ENCODE measurements around the gene STARD4. TPM values are rescaled to one million over a fixed set of nuclear protein-coding genes. Genes with fewer than 3 reads are reported as not detected.

Gene STARD4
- total and polyA plus RNA-seq, 7 experiments from 2014 or later = 3.7 to 70.8 (median 12.3) TPM

DNA sequence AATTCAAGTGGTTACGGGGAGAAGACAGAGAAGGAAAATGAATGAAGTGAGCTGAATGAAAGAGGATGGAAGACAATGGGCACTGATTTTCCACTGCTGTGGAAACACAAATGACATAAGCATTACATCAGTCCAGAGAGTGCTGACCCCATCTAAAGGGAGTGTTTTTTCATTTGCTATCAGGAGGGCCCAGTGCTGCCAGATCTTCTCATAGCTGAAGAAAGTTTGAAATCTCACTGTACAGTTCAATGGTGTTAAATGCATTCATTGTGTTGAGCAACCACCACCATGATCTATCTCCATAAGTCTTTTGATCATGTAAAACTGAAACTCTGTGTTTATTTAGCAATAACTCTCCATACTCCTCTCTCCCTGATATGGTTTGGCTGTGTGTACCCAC is 41.5 kb upstream of the STARD4 start:
- no peak overlapping the region for H3K4me3 ChIP-seq (ENCODE audit: low read length)
- no peak overlapping the region for H3K27ac ChIP-seq (ENCODE audit: low read depth, low read length)
- ChIA-PET CTCF (interaction anchor here (2.0 kb wide), 1 partner anchor 592 kb away, joined by 8 read pairs; no protein-coding TSS in a partner anchor), POLR2A (no interaction called here)
- intact Hi-C loops (cut with micrococcal nuclease) = loop anchor here (5.0 to 10.0 kb wide), 4 partner anchors 203 to 797 kb away; partner anchors contain the start of gene NREP (in 2 of the 2)
- Mint-ChIP-seq H3K36me3 (no peaks in the 10 kb centered on the region), H3K27me3 (peaks cover 0 to 6% (median 0%) of the 10 kb centered on the region in 5 donors), H3K27ac (no peak overlapping the region), H3K9me3 (peaks cover 0 to 10% (median 0%) of the 10 kb centered on the region in 11 donors), H3K4me3 (no peak overlapping the region), H3K4me1 (peaks cover 8 to 22% (median 20%) of the 10 kb centered on the region in 7 donors)
- DNase-seq (no peak), ATAC-seq (no peak)
- H3K4me1 ChIP-seq (ENCODE audit: control insufficient read depth in 2 of 2, insufficient read depth in 2 of 2, low read length in 2 of 2) = peaks cover 0 to 12% of the 10 kb centered on the region in 2 donors
- H3K36me3 ChIP-seq (ENCODE audit: control insufficient read depth in 2 of 3, insufficient read depth in 3 of 3, low read length in 3 of 3) = no peaks in the 10 kb centered on the region
- H3K9me3 ChIP-seq (ENCODE audit: control insufficient read depth in 2 of 3, low read length in 3 of 3) = no peaks in the 10 kb centered on the region
- peaks cover 0 to 5% of the 10 kb centered on the region in 2 donors for H3K27me3 ChIP-seq (ENCODE audit: control insufficient read depth in 2 of 2, insufficient read depth in 2 of 2, low read length in 2 of 2)

DNA sequence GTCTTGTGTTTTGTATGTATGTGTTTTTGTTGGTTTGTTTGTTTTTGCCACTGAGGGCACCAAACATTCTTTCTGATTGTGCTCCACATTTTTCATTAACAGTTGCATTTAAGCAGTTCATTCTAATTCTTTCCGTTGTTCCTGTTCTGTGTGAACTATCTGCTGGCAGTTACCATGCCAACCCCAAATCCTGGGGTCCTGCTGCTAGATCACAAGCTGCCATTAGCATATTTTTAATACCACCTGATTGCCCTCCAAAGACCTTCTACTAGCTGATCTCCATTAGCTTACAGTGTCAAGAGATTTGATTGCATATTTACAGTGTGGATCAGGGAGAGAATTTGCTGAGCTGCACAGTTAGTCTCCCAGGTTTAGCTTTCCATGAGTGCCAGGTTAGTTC is 40.6 kb upstream of the STARD4 start:
- peaks cover 0 to 12% of the 10 kb centered on the region in 2 donors for H3K4me1 ChIP-seq (ENCODE audit: control insufficient read depth in 2 of 2, insufficient read depth in 2 of 2, low read length in 2 of 2)
- ChIA-PET POLR2A (no interaction called here), CTCF (interaction anchor here (1.2 to 2.0 kb wide), 2 partner anchors 586 to 593 kb away, joined by 5 to 8 read pairs; no protein-coding TSS in a partner anchor)
- H3K36me3 Mint-ChIP-seq = no peaks in the 10 kb centered on the region
- no peak overlapping the region for H3K4me3 ChIP-seq (ENCODE audit: low read length)
- no peak overlapping the region for H3K4me3 Mint-ChIP-seq
- no peak for ATAC-seq
- H3K27ac Mint-ChIP-seq = no peak overlapping the region
- peaks cover 0 to 5% (median 0%) of the 10 kb centered on the region in 5 donors for H3K27me3 Mint-ChIP-seq
- H3K36me3 ChIP-seq (ENCODE audit: control insufficient read depth in 2 of 3, insufficient read depth in 3 of 3, low read length in 3 of 3) = no peaks in the 10 kb centered on the region
- peaks cover 8 to 22% (median 20%) of the 10 kb centered on the region in 7 donors for H3K4me1 Mint-ChIP-seq
- H3K27me3 ChIP-seq (ENCODE audit: control insufficient read depth in 2 of 2, insufficient read depth in 2 of 2, low read length in 2 of 2) = peaks cover 0 to 5% of the 10 kb centered on the region in 2 donors
- no peaks in the 10 kb centered on the region for H3K9me3 ChIP-seq (ENCODE audit: control insufficient read depth in 2 of 3, low read length in 3 of 3)
- no peak for DNase-seq
- peaks cover 0 to 10% (median 0%) of the 10 kb centered on the region in 11 donors for H3K9me3 Mint-ChIP-seq
- no peak overlapping the region for H3K27ac ChIP-seq (ENCODE audit: low read depth, low read length)
- intact Hi-C loops (cut with micrococcal nuclease) = loop anchor here (5.0 to 10.0 kb wide), 4 partner anchors 204 to 796 kb away; partner anchors contain the start of gene NREP (in 2 of the 2)

DNA sequence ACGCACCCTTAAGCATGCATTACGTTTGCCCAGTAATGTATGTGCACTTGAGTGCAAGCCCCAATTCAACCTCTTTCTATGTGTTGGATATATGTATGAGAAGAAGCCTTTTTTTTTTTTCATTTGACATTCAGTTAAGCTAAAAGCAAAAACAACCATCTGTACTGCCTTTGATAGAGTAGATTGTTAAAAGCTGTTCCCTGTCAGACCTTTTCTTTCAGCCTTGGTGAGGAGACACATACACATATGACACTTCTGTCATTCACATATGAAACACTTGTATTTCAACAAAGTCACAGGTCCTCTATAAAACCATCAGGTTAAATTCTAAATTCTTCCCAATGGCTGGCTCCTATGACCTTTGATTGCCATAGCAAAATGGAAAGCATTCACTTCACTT is 40.2 kb upstream of the STARD4 start:
- DNase-seq (no peak), ATAC-seq (no peak)
- H3K36me3 Mint-ChIP-seq = no peaks in the 10 kb centered on the region
- Histone ChIP-seq H3K4me3 (ENCODE audit: low read length) (no peak overlapping the region), H3K27me3 (ENCODE audit: control insufficient read depth in 2 of 2, insufficient read depth in 2 of 2, low read length in 2 of 2) (peaks cover 0 to 5% of the 10 kb centered on the region in 2 donors), H3K4me1 (ENCODE audit: control insufficient read depth in 2 of 2, insufficient read depth in 2 of 2, low read length in 2 of 2) (peaks cover 0 to 12% of the 10 kb centered on the region in 2 donors), H3K9me3 (ENCODE audit: control insufficient read depth in 2 of 3, low read length in 3 of 3) (no peaks in the 10 kb centered on the region), H3K36me3 (ENCODE audit: control insufficient read depth in 2 of 3, insufficient read depth in 3 of 3, low read length in 3 of 3) (no peaks in the 10 kb centered on the region), H3K27ac (ENCODE audit: low read depth, low read length) (no peak overlapping the region)
- intact Hi-C loops (cut with micrococcal nuclease) = loop anchor here (5.0 to 10.0 kb wide), 4 partner anchors 205 to 795 kb away; partner anchors contain the start of gene NREP (in 2 of the 2)
- ChIA-PET POLR2A (no interaction called here), CTCF (interaction anchor here (1.2 to 2.0 kb wide), 2 partner anchors 587 to 594 kb away, joined by 5 to 8 read pairs; no protein-coding TSS in a partner anchor)
- peaks cover 8 to 22% (median 20%) of the 10 kb centered on the region in 7 donors for H3K4me1 Mint-ChIP-seq
- H3K9me3 Mint-ChIP-seq = peaks cover 0 to 10% (median 0%) of the 10 kb centered on the region in 11 donors
- H3K4me3 Mint-ChIP-seq = no peak overlapping the region
- no peak overlapping the region for H3K27ac Mint-ChIP-seq
- peaks cover 0 to 2% (median 0%) of the 10 kb centered on the region in 5 donors for H3K27me3 Mint-ChIP-seq

DNA sequence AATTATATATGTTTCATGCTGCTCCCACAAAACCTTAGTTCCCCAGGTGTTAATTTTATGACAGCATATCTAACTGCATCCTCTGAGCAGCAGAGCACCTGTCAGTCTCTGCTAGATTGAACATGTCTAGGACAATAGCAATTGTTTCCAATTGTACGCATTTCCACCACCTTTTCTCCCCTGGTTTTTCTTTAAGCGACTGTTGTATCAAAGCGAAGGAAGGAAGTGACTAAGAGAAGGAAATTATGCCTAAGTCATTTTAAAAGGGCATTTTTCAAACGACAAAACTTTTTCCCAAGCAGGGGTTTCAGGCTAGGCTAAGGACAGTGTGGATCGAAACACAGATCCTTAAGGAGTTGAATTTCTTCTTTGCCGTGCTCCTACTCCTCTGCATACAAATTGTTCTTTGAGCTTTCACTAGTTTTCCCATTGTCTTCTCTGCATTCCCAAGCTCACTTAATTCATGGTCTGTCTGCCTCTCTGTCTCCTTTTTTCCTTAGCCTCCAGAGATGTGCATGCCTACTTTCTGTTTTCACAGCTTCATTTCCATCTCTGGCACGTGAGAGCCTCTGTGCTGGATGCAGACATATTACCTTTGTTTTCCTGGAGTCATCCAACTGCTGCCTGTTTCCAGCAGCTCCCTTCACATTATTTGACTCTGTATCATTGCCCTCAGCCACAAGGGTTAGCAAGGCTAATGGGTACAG is 39.4 kb upstream of the STARD4 start:
- H3K36me3 Mint-ChIP-seq = no peaks in the 10 kb centered on the region
- H3K4me1 ChIP-seq (ENCODE audit: control insufficient read depth in 2 of 2, insufficient read depth in 2 of 2, low read length in 2 of 2) = peaks cover 0 to 12% of the 10 kb centered on the region in 2 donors
- H3K27ac ChIP-seq (ENCODE audit: low read depth, low read length) = no peak overlapping the region
- CTCF ChIA-PET = interaction anchor here (0.6 to 2.0 kb wide), 3 partner anchors 65 to 1205 kb away, joined by 3 to 8 read pairs (median 3); no protein-coding TSS in a partner anchor
- H3K4me1 Mint-ChIP-seq = peaks cover 8 to 22% (median 20%) of the 10 kb centered on the region in 7 donors
- POLR2A ChIA-PET = no interaction called here
- no peaks in the 10 kb centered on the region for H3K9me3 ChIP-seq (ENCODE audit: control insufficient read depth in 2 of 3, low read length in 3 of 3)
- H3K9me3 Mint-ChIP-seq = peaks cover 0 to 10% (median 0%) of the 10 kb centered on the region in 11 donors
- H3K27me3 ChIP-seq (ENCODE audit: control insufficient read depth in 2 of 2, insufficient read depth in 2 of 2, low read length in 2 of 2) = peaks cover 0 to 5% of the 10 kb centered on the region in 2 donors
- H3K4me3 ChIP-seq (ENCODE audit: low read length) = no peak overlapping the region
- DNase-seq (no peak), ATAC-seq (no peak)
- intact Hi-C loops (cut with micrococcal nuclease) = loop anchor here (5.0 to 10.0 kb wide), 4 partner anchors 206 to 794 kb away; partner anchors contain the start of gene NREP (in 2 of the 2)
- peak overlapping the region in 1 of 9 donors; percentile 20 for H3K27ac Mint-ChIP-seq
- H3K27me3 Mint-ChIP-seq = peaks cover 0 to 3% (median 0%) of the 10 kb centered on the region in 5 donors
- peak overlapping the region in 1 of 10 donors; percentile 6 for H3K4me3 Mint-ChIP-seq
- no peaks in the 10 kb centered on the region for H3K36me3 ChIP-seq (ENCODE audit: control insufficient read depth in 2 of 3, insufficient read depth in 3 of 3, low read length in 3 of 3)

DNA sequence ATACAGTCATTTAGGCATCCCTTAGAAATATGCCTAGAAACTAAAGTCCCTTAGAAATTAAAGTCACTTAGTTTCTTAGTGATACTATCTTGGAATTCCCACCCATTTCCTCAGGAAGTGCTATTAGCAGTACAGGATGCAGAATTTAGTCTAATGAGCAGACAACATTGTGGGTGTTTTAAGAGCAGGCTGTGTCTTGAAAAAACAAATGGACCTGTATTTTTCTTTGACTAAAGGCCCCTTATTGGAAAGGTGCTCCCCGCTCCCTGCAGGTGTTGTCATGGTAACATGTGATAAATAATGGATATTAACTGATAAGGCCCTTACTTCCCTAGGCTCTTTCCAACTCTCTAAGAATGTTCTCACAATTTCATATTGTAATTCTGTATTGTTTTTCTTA is 38.8 kb upstream of the STARD4 start:
- Mint-ChIP-seq H3K9me3 (peaks cover 0 to 10% (median 0%) of the 10 kb centered on the region in 11 donors), H3K27ac (peak overlapping the region in 1 of 9 donors; percentile 20), H3K36me3 (no peaks in the 10 kb centered on the region), H3K4me3 (no peak overlapping the region), H3K27me3 (peaks cover 0 to 3% (median 0%) of the 10 kb centered on the region in 5 donors), H3K4me1 (peaks cover 8 to 22% (median 20%) of the 10 kb centered on the region in 7 donors)
- peaks cover 0 to under 1% of the 10 kb centered on the region in 2 donors for H3K27me3 ChIP-seq (ENCODE audit: control insufficient read depth in 2 of 2, insufficient read depth in 2 of 2, low read length in 2 of 2)
- CTCF ChIA-PET = interaction anchor here (0.6 to 1.7 kb wide), 6 partner anchors 8 to 1206 kb away, joined by 3 to 13 read pairs (median 4); no protein-coding TSS in a partner anchor
- ATAC-seq (no peak), DNase-seq (no peak)
- H3K4me3 ChIP-seq (ENCODE audit: low read length) = no peak overlapping the region
- intact Hi-C loops (cut with micrococcal nuclease) = loop anchor here (5.0 to 10.0 kb wide), 4 partner anchors 206 to 794 kb away; partner anchors contain the start of gene NREP (in 2 of the 2)
- H3K36me3 ChIP-seq (ENCODE audit: control insufficient read depth in 2 of 3, insufficient read depth in 3 of 3, low read length in 3 of 3) = no peaks in the 10 kb centered on the region
- peaks cover 0 to 12% of the 10 kb centered on the region in 2 donors for H3K4me1 ChIP-seq (ENCODE audit: control insufficient read depth in 2 of 2, insufficient read depth in 2 of 2, low read length in 2 of 2)
- no peak overlapping the region for H3K27ac ChIP-seq (ENCODE audit: low read depth, low read length)
- H3K9me3 ChIP-seq (ENCODE audit: control insufficient read depth in 2 of 3, low read length in 3 of 3) = no peaks in the 10 kb centered on the region
- POLR2A ChIA-PET = no interaction called here

DNA sequence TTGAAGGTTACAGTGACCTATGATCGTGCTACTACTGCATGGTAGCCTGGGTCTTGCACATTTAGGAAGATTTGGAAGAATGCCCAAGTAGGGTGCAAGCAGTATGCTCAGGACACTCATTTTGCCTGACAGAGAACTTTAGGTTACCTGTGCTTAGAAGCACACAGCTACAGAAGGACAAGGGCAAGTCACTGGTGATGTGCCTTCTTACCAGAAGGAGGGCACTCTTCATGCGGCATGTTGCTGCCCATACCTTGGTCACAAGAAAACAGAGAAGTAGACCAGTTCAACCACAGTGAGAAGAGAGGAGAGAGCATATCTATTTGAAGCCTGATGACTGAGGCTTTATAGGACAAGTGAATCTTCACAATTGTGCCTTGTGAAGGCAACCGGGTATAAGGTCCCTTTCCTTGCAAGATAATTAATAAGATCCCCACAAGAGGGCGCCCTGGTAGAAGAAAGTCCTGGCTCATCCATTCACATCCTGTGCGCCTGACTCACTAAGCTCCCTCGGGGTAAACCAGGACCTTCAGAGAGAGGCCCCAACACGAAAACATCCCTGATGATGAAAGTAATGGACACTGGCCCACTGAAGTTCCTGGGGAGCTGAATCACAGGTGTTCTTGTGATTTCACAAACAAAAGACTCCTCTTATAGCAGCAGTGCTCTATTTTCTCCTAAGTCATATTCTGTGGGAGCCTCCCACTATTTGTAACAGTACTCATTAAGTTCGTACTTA is 38.1 kb upstream of the STARD4 start:
- ATAC-seq (peak; percentile 93), DNase-seq (peak; percentile 35 to 79 (median 68))
- Histone ChIP-seq H3K36me3 (ENCODE audit: control insufficient read depth in 2 of 3, insufficient read depth in 3 of 3, low read length in 3 of 3) (no peaks in the 10 kb centered on the region), H3K9me3 (ENCODE audit: control insufficient read depth in 2 of 3, low read length in 3 of 3) (no peaks in the 10 kb centered on the region), H3K27ac (ENCODE audit: low read depth, low read length) (no peak overlapping the region), H3K27me3 (ENCODE audit: control insufficient read depth in 2 of 2, insufficient read depth in 2 of 2, low read length in 2 of 2) (no peaks in the 10 kb centered on the region), H3K4me1 (ENCODE audit: control insufficient read depth in 2 of 2, insufficient read depth in 2 of 2, low read length in 2 of 2) (peaks cover 0 to 12% of the 10 kb centered on the region in 2 donors), H3K4me3 (ENCODE audit: low read length) (no peak overlapping the region)
- Mint-ChIP-seq H3K4me3 (peak overlapping the region in 1 of 10 donors; percentile 19), H3K36me3 (no peaks in the 10 kb centered on the region), H3K27ac (peak overlapping the region in 2 of 9 donors; percentile 36 to 47), H3K4me1 (peaks cover 8 to 22% (median 20%) of the 10 kb centered on the region in 7 donors), H3K27me3 (peaks cover 0 to 4% (median 2%) of the 10 kb centered on the region in 5 donors), H3K9me3 (peaks cover 0 to 9% (median 0%) of the 10 kb centered on the region in 11 donors)
- ChIA-PET CTCF (interaction anchor here (0.9 to 1.7 kb wide), 5 partner anchors 9 to 596 kb away, joined by 3 to 13 read pairs (median 4); no protein-coding TSS in a partner anchor), POLR2A (no interaction called here)
- intact Hi-C loops (cut with micrococcal nuclease) = loop anchor here (1.0 to 10.0 kb wide), 8 partner anchors 20 to 793 kb away; partner anchors contain the start of gene NREP (in 2 of the 2)

Data from naive thymus-derived CD4-positive, alpha-beta T cell (primary cell).